Activated CD8-positive, alpha-beta memory T cell treated with anti-CD3 and anti-CD28 coated beads for 4 hours (primary cell): ENCODE measurements around the gene SLC17A9.
"Not testable (repeated sequence)": the region's sequence is repeated elsewhere in the genome, so short reads cannot be mapped to it uniquely, and the experiment has no call there.

Experiments
- DNase-seq, 2 donors: peaks; one replicate each; pipeline ENCODE4 v3.0.0-alpha.2; 2020; ENCODE audit warnings: low read depth in 2 of 2

Gene SLC17A9

DNA sequence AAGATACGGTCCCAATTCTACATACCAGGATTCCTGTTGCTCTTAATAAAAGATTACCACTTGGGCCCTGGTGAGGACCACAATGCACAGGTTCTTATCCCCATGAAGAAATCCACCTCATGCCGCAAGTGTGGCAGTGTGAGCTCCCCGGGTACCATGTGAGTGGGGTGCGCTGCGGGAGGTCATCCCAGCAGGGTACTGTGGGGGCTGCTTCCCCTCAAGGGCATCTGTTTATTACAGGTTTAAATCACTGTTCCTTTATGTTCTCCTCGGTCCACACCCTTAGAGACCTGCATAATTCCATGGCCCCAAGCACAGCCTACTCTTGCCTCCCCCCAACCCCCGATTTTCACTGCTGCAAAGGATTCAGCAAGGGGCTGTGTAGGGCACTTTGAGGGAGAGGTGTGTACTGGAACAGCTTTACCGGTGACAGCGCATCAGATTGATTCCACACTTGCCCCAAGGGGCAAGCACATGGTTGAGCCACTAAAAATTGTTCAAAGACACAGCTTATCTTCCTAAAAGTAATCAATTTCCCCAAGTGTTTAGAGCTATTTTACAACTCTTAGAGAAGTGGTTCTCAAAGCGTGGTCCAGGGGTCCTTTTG, 32.4 kb upstream of the SLC17A9 start:
- DNase-seq, result no peak

DNA sequence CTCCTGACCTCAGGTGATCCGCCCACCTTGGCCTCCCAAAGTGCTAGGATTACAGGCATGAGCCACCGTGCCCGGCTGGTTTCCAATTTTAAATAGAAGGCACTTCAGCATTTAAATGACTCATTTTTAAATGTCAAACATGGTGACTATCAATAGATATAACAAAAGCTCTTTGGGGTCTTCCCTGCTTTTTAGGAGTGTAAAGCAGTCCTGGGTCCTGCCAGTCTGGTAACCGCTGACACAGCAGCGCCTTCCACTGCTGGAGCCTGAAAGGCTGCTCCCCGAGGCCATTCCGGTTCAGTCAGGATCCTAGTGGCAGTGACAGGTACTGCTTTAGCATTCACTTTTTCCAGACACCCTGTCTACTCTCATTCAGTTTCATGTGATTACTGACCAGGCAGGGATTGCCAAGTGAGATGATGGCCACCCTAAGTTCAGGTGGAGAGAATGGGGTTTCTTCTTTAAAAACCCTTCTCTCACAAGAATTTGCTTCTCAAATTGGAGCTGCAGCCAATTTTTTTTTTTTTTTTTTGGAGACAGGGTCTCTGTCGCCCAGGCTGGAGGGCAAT, 31.3 kb upstream of the SLC17A9 start:
- peak in 1 of 2 donors; percentile 37 for DNase-seq

DNA sequence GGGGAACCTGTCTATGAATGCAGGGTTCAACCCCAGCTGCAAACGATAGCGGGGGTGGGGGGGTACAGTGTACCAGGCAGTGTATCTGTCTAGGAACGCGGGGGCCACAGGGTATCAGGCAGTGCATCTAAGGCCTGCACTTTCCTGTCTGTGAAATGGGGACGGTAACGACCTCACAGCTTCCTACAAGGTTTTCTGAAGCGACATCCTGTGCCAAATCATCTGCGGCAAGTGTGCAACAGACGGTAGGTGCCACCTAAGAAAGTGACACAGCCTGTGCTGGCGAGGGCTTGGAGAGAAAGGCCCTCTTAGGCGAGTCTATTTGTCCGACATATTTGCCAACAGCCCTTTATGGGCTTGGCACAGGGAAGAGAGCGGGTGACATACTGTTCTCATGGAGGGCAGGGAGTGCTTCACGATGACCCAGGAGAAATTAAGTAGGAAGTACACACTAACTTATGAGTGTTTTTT, 30.0 kb upstream of the SLC17A9 start:
- DNase-seq, result no peak

DNA sequence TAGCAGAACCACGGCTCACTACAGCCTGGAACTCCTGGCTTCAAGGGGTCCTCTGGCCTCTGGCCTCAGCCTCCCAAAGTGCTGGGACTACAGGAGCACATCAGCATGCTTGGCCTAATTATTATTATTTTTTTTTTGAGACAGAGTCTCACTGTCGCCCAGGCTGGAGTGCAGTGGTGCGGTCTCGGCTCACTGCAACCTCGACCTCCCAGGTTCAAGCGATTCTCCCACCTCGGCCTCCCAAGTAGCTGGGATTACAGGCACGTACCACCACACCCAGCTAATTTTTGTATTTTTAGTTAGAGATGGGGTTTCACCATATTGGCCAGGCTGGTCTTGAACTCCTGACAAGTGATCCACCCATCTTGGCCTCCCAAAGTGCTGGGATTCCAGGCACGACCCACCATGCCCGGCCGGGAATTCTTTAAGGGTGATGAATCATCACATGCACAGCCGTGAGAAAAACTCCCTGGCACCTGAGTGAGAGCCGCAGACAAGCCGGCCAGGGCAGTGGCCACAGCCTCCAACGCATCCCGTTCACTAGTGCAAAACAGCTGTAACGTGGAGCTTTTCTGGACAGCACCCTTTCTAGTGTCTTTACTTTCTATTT, 29.3 kb upstream of the SLC17A9 start:
- not testable (repeated sequence) for DNase-seq

DNA sequence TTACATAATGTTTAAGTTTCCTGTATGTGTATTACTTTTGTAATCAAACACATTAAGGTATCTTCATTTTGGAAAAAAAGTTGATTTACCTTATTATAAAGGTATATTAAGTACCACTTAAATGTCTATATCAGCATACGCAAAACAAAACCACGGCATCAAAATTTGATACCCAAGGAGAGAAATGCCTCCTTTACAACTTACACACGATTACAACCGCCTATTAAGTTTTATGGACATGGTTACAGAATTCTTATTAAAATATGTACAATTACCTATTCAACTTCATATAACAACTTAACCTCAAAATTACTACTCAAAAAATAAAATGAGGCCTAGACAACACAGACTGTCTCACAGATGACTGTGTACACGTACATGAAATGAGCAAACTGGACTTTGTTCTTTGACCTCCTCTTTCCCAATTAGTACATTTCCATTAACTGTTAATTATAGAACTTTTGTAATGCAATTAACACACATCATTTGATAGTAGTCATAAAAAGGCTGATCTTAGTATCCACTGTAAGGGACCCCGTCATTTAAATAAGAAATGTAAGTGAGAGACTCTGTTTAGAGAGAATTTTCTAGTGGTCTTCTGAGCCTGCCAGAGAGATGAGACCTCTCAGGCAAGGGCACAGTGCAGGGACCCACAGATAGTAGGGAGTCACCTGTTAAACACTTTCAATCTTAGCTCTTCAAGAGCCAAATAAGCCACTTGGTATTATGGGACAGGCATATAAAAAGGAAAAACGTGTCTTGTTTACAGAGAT, 28.7 kb upstream of the SLC17A9 start:
- no peak for DNase-seq

DNA sequence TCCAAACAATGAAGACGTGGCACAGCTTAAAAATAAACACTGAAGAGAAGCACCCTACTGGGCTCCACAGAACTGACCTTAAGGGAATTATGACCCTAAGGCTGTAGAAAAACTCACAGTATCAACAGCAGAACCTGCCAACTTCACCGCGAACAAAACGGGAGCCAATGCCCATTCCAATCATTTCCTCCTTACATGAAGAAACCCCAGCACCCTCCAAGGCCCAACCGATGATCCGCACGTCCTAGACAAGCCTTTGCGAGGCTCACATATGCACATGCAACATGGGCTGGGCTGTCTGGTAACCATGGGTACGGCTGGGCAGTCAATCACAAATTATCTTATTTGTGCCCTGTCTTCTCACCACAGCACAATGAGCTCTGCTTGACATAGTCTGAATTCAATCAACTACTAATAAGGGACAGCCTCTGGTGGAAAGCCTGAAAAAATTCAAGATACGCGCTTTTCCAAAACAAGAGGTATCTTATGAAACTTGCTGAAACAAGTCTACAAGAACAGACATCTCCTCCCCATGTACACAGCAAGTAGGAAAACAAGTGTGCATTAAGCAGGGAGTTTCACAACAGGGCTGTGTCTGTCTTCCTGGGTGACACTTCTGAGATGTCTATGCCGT, 27.9 kb upstream of the SLC17A9 start:
- no peak for DNase-seq

DNA sequence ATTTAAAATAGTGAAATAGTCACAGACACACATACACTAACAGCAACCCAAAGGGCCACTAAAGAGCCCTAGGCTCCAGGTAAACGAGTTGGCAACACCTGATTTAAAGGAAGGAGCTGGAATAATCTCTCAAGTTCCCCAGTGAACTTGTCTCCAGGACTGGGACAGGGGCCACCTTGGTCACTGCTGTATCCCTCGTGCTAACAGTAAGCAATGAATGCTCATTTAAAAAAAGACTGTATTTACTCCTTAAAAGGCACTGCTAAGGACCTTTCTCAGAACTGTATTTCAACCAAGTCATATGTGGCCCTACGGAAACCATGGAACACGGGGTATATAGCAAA, 27.5 kb upstream of the SLC17A9 start:
- DNase-seq, result no peak

DNA sequence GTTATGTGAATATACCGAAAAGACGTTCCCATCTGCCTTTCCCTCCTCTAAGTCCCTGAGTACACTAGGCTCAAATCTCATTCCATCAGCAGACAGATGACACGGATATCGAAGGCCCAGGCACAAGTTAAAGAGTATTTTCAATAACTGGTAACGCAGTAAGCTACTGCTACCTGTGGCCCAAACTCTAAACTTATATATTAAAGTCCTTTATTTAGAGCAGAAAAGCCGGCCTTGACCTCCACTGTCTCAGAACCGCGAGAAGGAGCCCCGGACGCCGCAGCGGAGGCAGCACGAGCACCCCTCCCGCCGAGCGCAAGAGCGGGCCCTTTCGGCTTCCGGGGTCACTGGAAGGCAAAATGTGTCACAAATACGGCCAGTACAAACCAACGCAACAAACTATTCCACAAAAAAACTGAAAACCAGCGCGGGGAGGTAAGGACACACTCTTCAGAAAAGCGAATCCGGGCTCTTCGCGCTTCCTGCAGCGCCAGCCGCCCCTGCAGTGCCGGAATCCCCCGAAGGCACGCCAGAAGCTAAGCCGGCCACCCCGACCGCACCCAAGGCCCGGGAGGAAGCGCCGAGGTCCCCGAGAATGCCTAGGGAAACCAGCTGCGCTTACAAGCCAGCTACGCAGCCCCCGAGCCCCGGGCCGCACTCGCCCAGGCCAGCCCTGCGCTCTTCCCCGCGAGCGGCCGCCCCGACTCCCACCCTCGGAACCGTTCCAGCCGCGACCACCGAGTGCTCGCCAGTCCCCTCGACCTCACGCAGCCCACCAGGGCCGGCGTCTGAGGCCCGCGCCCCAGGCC, 26.9 kb upstream of the SLC17A9 start:
- DNase-seq, result no peak

DNA sequence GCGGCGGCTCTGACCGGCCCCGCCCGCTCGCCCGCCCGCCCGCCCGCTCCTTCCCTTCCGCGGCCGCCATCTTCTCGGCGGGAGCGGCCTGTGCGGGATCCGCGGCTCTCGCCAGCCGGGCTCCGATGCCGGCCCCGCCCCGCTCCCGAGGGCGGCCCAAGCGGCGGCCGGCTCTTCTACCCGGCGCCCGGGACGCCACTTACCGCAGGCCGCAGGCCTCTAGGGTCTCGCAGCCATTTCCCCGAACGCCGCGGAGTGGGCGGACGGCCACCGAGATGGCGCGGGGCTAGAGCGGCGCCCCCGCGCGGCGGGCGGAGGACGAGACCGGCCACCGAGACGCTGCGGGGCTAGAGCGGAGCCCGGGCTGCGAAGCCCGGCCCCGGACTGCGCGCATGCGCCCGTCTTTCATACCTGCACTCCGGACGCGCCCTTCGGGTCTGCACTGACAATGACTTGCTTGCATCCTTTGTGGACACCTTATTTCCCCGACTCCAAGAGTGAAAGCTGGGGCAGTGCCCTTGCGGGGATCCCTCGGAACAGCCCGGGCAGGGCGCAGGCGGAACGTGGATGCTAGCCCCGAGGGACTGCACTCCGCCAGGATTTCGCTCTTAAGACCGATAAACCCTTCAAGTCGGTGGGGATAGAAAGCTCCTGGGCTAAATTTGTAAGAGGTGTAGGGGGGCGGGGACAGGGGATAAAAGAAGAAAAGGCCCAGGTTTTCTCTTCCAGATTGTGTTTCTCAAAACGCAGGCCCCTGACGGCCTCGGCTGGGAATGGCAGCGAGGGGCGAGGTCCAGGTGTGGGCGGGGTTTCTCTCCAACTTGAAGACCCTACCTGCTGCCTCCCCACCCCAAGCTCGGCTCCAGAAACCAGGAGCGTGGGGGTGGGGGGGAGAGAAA, 26.0 kb upstream of the SLC17A9 start, which contains the start of gene DIDO1:
Gene DIDO1 (minus strand): TSS at position 277 of the 899 bp plus-strand sequence.
- DNase-seq, result peak; percentile 80 to 83

DNA sequence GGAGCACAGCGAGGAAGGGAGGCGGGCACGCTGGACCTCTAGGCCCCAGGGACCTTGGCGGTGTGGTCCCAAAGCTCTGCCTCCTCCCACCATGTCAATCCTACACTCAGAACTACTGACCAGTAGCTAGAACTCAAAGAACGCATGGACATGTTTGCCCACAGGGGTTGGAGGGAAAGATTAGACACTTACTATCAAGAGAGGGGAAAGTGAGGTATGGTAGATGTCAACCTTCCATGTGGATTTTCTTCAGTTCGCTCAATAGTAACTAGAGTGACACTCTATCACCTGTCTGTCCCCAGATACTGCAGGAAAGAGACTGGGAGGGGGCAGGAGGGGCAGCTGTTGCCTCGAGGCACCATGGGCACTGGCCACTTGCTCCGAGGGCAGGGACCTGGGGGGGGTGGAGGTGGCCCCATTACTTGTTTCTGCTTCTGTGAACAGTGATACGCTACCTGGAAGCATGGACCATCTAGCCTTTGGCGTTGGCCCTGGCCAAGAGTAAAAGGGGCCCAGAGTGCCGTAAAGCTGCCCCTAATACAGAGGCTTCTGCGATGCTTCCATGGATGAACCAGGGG, 25.3 kb upstream of the SLC17A9 start:
- no peak for DNase-seq

DNA sequence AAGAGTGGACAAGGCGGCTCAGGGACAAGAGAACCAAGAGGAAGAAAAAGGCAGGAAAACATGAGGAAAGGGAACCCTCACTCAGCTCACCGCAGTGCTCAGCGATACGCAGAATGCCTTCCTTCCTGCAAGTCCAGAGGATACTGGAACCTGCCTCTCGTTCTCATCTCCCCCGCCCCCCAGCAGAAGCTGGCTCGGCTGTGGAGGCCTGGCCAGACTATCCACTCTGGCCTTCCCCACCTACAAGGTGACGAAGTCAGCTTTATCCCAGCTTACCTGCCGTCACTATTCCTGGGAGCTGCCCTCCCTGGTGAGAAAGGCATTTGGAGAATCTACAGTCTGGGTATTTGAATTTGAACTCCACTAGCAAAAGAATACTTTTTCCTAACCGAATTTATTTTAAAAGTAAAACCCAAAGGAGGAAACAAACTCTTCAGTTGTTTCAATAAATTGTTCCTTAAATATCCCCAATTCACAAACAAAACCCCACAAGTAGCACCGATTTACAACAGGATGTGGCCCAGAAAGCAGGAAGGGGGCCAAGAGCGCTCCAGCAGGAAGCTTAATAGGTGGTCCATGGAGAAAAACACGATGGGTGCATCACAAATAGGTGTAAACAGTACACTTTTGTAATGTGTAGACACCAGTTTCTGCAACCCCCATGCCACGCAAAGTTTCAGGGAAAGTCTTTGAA, 24.1 kb upstream of the SLC17A9 start:
- DNase-seq, result no peak

DNA sequence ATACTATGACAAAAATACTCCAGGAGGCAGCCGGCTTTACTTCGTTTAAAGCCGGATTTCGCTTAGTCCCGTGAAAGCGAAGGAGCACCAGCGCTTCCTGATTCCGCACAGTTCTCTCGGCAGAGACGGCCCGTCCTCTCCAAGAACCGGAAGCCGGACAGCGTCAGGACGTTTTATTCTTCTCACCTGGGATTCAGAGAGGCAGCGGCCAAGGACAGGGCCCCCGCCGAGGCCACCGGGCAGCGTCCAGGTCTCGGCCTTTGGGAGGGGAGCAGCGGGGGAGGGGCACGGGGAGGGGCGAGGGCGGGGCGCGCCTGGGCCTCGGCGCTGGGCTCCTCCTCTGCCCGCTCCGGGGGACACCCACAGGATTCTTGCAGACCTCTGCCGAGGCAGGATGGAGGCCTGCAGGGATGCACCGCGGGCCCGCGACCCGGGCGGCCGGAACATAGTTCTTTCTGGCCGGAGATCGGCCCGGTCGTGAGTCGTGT, 23.4 kb upstream of the SLC17A9 start:
- peak in 1 of 2 donors; percentile 38 for DNase-seq

DNA sequence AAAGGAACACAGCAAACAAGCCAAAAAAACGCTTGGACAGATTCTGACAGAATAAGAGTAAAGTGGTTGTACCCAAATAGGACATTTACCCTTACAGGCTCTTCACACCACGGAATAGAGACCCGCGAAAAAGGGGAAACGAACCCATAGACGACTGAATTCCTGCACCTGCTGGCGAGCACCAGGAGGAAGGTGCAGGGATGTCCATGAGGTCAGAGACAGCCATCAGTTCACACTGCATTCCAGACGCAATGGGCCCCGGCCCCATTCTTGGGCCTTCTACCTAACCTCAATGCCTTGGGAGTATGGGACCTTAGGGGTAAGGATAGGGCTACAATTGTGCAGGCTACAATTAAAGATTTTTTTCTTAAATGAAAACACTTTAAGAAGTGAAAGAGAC, 21.0 kb upstream of the SLC17A9 start:
- DNase-seq, result no peak

DNA sequence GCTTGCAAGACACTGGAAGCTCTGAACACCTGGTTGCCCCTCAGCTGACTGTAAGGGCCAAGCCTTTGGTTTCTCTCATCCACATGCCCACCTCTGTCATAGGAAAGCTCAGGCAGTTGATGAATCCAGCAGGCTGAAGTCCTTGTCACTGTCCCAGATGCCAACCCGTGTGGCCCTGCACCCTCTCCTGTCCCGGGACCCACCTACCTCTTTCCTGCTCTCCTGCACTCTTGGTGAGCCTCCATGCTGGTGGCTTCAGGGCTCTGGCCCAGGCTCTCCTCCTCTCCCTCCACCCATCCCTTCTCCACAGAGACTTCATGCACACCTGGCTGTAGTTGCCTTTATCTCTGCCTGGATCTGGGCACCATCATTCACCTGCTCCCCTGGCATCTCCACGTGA, 18.5 kb upstream of the SLC17A9 start:
- no peak for DNase-seq

DNA sequence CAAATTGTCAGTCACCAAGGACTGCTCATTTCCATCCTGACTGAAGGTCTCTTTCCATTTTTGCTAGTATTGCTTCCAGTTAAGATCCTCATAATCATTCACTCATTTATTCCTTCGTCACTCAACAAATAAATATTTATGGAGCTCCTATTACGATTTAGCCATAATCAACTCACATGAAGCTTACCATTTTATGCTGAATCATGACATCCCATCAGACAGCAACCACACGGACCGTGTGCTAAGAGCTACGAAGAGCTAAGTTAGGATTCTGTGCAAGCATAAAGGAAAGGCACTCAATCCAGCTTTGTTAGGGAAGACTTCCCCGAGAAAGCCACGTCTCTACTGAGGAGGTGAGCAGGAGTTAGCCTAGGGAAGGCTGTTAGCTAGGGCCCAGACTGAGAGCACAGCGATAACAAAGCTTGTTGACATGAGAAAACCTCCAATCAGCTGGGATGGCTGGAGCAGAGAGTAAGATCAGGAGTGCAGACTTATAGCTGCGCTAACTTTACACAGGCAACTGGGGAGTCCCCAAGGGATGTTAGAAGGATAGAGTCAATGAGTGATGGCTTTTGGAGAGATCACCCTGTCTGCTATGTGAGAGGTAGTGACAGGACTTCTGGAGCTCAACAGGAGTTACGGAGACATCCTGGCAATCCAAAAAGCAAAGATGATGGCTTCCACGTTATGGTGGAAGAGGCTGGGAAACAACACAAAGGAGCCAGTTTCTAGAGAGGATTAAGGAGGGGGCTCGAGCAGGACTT, 17.1 kb upstream of the SLC17A9 start:
- no peak for DNase-seq

DNA sequence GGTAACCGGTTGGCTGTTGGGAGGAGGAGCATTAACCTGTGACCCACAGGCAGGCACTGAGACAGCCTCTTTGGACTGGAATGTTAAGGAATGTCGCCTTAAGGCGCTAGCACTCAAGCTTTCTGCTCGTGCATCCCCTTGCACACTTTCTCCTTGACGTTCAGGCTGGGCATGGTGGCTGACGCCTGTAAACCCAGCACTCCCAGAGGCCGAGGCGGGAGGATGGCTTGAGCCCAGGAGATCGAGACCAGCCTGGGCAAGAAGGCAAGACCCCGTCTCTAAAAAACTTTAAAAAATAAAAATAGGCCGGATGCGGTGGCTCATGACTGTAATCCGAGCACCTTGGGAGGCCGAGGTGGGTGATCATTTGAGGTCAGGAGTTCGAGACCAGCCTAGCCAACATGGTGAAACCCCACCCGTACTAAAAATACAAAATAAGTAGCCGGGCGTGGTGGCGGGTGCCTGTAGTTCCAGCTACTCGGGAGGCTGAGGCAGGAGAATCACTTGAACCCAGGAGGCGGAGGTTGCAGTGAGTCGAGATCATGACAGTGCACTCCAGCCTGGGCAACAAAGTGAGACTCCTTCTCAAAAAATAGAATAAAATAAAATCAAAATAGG, 16.4 kb upstream of the SLC17A9 start:
- no peak for DNase-seq

DNA sequence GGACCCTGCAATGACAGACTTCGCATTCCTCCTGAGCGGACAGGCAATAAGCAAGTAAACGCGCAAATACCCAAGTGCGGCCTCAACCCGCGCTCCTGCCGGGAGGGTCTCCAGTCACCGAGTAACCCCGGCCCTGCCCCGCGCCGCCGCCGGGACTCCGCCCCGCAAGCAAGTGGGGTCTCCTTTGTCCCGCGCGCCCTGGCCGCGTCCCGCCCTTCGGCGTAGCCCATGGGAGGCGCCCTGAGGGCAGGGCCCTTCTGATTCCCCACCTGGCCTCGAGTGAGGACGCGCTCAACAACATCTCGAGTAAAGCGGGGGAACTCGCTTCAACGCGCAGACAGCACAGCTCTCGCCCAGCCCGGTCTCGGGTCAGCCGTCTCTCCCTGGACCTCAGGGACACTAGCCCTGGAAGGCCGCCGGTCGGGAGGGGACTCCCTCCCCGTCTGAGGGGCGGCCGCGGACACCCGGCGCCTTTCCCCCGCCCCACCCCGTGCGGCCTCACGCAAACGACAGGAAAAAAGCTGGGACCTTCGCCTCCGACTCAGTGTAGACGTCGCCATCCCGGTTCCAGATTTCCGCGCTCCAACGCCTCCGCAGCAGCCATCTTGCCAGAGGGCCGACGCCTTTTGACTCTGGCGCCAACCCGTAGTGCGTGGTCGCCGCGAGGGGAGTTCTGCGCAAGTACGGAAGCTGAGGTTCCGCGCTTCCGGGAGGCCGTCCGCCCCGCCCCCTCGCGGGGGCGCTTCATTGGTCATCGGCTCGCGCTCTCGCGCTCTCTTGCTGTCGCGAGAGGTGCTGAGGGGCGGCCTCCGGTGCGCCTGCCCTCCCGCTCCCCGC, 15.0 kb upstream of the SLC17A9 start:
- peak; percentile 94 to 96 for DNase-seq
